DND-41 (cell line): ENCODE data around the gene FLVCR1.

ENCODE experiments used
- CTCF ChIP-seq: IDR thresholded peaks from 2 replicates; pipeline ENCODE4 v1.5.1; 2012; ENCODE audit warnings: borderline replicate concordance, low read length, moderate library complexity, mild to moderate bottlenecking; ENCODE audit not compliant: poor library complexity, severe bottlenecking; ENCODE audit errors: extremely low read depth
- EZH2 ChIP-seq: IDR thresholded peaks from 3 replicates; pipeline ENCODE4 v1.6.1; 2012; ENCODE audit warnings: borderline replicate concordance, low read depth, mild to moderate bottlenecking, moderate library complexity, low read length, inconsistent platforms; ENCODE audit not compliant: severe bottlenecking

DNA sequence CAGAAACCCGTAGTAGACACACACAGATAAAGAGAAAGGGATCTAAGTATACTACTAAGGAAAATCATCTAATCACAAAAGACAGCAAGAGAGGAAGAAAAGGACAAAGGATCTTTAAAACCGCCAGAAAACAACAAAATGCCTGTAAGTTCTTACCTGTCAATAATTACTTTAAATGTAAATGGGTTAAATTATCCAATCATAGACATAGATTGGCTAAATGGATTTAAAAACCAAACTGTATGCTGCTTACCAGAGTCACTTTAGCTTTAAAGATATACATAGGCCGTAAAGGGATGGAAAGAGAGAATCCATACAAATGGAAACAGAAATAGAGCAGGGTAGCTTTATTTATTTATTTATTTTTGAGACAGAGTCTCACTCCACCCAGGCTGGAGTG lies 44.0 kb downstream of the FLVCR1 start:
- TF ChIP-seq CTCF (no peak), EZH2 (no peak)
